ENCODE measurements around the gene ANXA3.
"Not testable (repeated sequence)": the region's sequence is repeated elsewhere in the genome, so short reads cannot be mapped to it uniquely, and the experiment has no call there.

The ANXA3 gene, protein sequence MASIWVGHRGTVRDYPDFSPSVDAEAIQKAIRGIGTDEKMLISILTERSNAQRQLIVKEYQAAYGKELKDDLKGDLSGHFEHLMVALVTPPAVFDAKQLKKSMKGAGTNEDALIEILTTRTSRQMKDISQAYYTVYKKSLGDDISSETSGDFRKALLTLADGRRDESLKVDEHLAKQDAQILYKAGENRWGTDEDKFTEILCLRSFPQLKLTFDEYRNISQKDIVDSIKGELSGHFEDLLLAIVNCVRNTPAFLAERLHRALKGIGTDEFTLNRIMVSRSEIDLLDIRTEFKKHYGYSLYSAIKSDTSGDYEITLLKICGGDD

DNA sequence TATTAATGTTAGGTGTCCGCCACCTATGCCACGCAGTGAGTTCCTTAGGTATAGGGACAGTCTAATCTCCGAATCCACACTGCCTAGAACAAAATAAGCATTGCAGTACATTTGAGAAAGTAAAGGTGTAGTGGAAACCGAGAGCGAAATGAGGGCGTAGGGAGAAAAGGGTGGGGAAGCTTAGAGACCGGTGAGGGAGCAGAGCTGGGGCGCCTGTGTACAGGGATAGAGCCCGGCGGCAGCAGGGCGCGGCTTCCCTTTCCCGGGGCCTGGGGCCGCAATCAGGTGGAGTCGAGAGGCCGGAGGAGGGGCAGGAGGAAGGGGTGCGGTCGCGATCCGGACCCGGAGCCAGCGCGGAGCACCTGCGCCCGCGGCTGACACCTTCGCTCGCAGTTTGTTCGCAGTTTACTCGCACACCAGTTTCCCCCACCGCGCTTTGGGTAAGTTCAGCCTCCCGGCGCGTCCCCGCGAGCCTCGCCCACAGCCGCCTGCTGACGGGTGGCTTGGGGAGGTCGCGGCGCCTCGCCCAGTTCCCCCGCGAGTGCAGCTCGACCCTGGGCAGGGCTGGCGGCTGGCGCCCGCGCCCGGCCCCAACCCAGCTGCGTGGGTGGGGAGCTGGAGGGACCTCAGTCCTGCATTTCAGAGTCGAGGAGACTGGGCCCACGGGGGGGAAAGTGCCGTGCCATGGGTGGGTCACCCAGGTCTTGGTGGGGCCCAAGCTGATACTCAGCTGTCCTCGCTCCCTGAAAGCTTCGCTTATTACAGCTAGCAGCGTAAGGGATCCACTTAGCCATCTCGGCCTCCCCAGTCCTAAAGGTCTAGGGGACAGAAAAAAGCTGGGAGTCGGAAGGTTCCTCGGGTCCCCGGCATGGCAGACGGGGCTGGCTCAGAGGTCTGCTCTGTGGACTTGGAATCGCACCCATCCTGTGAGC lies at the start of gene ANXA3:
ANXA3 (plus strand) TSS at position 351 of the 932 bp plus-strand sequence. CDS start 2,704 bp downstream, outside the sequence.
- no peak for DNase-seq

DNA sequence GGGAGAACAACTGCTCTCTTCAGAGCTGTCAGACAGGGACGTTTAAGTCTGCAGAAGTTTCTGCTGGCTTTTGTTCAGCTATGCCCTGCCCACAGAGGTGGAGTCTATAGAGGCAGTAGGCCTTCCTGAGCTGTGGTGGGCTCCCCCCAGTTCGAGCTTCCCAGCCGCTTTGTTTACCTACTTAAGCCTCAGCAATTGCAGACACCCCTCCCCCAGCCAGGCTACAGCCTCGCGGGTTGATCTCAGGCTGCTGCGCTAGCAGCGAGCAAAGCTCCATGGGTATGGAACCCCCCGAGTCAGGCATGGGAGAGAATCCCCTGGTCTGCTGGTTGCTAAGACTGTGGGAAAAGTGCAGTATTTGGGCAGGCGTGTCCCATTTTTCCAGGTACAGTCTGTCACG lies 45.3 kb upstream of the ANXA3 start:
- DNase-seq, result not testable (repeated sequence)

DNA sequence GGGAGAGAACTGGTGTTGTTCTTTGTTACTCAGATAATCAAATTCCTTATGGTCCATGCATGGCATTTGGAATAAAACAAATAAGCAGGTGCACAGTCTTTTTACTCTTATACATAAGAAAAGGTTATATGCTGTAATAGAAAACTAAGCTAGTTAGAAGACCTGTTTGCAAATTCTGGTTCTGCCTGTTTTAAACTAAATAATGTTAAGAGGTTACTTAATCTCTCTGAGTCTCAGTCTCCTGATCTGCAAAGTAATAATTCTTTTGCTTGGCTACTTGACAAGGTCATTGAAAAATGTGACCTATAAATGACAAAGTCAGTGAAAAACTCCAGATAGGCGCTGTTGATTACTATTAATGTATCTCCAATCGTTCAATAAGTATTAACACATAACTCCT lies 42.5 kb upstream of the ANXA3 start:
- no peak for DNase-seq

DNA sequence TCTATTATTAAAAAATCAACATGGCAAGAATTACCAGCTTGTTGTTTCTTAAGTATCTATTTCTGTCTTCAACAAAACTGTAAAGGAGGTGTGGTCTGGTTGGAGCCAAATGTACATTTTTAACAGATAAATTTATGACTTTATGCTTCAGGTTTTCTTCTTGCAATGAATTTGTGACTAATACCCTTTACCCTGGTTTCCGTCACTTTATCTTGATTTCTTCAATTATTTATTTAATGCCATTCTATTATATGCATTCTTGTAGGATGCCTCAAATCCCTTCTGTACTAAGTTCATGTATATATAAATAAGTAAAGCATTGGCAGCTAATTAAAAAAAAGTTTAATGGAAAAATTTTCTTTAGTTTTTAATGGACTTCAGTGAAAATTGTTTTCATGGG lies 41.5 kb upstream of the ANXA3 start:
- DNase-seq, result no peak

DNA sequence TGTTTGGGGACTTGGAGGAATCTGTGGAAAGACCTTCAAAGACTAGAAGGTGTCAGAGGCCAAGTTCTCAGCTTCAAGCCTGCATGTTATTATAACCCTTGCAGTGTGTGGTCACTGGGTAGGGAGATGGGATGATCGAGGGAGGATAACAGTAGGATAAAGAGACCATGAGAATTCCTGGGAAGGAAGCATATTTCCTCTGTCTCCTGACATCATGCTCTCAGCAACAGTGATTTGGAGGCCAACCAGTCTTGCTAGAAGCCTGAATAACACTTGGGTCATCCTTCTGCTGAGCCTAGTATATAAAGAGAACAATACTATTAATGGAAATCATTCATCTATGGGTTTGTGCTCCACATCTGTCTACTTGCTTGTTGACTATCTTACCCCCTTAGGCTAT lies 40.9 kb upstream of the ANXA3 start:
- no peak for DNase-seq

DNA sequence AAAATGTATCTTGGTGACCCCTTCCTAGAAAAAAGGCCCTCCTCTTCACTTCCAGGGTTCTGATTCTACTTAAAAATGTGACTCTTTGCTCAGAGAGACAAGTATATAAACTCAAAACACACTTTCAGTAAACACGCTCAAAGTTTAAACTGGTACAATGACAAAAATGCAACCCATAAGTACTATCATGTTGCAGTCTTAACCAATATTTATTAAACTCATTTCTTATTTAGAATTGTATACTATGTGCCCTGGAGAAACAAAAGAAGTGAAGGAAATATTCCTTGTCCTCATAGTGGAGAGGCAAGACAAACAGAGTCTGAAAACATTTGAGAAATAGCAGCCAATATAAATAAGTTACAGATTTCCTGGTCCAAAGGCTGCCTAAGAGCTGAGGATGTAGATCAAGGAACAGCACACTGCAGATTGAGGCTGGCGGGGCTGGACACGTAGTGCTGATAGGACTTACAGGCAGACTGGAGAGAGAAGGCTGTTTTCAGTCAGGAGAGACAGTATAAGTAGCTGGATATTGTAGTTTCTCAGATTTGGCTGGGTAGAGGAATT lies 39.1 kb upstream of the ANXA3 start:
- no peak for DNase-seq

DNA sequence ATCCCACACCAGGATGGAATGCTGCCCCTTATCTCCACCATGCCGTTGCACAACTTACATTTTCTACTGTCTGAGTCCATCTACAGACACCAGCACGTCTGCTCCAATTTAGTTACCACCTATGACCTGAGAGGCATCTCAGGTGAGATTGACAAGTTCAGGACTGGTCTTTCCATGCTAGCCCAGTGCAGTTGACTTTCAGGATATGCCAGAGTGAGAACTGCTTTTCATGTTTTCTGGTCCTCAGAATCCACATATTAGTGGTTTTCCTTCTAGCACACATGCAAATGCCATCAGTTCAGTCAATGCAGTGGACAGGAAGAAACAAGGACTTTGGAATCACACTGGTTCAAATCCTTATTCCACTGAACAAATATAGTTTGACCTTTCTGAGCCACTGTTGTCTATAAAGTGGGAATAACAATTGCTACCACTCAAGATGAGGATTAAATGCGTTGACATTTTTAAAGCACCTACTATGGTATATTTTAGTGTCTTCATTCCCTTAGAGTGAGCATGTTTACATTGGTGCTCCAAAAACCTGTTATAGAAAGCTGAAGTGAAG lies 38.1 kb upstream of the ANXA3 start:
- DNase-seq, result no peak

DNA sequence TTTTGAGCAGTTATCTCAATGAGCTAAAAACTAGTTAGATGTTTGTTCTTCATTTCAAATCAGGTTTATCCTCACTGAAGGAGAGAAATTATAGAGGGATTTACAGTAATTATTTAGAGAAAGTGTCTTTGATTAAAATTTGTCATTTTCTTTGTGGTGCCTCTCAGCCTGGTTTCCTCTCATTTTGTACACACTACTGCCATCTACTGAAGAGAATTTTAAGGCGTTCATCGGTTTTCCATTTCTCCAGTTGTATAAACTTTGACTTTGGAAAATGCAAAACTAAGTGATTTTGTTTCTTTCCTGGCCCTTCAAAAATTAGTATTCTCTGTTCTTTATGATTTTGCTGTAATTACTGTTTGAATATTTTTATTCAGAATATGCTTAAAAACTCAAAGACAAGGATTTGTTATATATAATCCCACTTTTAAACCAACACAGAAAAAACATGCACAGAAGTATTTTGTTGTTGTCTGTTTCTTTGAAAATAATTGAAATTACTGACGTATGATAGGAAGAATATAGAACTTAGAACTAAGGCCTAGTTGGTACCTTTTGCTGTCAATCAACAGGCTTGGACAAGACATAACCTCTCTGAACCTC lies 34.4 kb upstream of the ANXA3 start:
- no peak for DNase-seq

DNA sequence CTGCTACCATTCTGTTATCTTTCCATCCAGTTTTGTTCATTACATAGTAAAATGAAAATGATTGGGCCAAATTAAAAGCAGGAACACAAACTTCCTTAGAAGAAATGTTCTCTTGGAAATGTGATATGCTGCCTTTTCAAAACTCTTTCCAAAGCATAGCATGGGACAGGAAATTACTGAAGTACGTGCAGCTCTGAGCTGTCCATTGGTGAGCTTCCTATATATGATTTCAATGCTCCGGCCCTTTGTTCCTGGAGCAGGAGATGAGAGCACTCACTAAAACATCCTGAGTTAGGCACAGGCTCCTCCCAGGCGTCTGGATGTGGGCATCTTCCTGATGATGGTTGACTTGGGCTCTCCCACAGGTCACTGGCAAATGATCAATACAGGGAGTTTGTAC lies 33.0 kb upstream of the ANXA3 start:
- no peak for DNase-seq

DNA sequence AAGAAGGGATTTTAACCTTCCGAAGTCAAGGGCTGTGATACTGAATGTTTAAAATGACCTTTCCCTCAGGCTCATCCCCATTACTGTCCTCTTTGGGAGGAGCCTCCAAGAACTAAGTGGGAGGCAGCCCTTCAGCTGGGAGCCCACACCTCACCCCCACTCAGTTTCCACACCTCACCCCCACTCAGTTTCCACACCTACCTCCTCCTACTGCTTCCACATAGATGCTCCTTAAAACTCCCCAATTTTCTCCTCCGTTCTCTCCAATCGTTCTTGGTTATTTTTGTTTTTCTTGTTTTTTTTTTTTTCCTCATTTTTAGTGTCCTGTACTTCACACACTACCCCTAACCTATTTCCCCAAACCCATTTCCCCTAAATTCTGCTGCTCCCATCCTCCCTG lies 31.6 kb upstream of the ANXA3 start:
- no peak for DNase-seq

DNA sequence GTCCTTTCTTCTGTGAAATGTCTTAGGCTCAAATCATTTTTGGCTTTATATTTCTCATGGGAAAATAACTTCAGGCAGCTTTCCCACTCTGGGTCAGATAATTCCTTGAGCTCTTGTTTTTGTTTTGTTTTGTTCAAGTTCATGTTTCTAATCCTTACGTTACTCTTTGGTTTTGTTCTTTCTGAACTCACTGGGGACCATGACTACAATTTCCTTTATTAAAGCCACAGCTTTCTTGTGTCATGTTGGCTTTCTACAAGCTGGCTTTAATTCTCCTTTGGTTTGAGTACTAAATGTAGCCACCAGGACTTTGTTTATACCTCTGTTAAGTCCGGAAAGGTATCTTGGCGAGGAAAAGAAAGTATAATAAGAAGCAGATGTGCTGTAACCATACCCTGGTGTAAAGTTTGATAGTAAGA lies 30.8 kb upstream of the ANXA3 start:
- no peak for DNase-seq

DNA sequence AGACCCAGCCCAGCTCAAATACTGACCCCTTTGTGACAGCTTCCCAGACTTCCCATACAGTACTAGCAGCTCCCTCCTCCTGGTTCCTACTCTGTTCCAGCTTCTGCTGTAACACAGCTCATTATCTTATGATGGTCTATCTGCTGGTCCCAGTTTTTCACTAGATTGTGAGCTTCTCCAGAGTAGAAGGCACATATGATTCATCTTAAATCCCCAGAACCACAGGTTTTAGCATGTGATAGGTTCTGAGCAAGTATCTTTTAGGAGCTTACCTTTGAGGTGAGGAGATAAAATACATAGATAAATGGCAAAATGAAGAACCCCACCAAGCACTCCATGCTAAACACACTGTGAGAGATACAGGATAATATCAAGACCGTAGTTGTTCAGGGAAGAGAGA lies 27.6 kb upstream of the ANXA3 start:
- DNase-seq, result no peak

DNA sequence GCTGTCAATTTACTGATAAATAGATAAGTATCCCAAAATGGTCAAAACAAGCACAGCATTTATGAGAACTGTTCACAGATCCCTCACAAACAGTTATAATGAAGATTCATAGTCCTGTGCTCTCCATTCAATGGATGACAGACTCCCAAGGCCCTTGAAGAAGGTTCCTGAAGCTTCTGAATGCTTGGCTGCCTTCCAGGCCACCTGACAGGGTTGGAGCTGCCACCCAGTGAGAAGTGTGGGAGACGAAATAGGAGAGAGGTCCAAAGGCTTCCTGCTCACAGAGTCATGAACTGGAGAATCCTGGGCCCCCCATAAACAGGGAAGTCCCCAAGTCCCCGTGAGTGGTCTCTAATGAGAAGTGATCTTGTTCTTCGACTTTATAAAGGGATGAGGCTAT lies 26.0 kb upstream of the ANXA3 start:
- no peak for DNase-seq

DNA sequence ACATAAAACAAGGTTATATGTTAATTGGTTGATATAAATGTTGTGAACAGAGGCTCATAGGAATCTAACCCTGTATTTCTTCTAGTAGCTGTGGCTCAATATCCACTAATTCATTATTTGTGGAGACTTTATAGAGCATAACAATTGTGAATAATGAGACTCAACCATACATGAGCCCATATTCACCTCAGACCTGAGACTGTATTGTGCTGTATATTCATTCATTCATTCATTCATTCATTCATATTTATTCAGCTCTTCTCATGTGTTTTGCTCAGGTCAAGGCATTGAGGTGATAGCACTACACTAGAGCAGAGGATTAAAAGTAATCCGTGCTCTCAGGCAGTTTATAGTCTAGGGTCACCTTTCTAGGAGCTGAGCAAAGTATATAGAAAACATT lies 24.5 kb upstream of the ANXA3 start:
- DNase-seq, result no peak

DNA sequence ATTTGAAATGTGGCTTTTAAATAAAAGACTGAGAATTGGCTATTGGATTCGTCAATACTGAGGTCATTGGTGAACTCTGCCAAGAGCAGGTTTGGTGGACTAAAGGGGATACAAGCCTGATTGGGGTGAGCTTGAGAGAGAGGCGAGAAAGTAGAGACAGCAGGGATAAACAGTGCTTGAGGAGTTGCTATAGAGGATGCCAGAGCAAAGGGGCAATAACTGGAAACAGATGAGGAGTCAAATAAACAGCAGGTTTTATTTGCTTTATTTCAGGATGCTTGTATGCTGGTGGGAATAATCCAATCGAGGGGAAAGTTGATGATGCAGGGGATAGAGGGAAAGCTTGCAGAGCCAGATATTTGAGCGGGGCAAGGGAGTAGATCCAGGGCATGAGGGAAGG lies 24.0 kb upstream of the ANXA3 start:
- no peak for DNase-seq

DNA sequence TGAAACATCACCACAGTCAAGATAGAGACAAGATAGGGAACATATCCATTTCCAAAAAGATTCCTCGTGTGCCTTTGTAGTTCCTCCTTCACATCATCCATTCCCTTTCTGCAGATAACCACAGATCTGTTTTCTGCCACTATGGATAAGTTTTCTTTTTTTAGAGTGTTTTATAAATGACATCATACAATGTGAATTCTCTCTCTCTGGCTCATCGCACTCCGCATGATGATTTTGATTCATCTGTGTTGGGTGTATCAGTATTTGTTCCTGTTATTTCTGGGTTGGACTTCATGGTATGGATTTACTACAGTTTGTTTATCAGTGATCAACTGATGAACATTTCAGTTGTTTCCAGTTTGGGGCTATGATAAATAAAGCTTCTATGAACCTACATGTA lies 23.2 kb upstream of the ANXA3 start:
- no peak for DNase-seq

DNA sequence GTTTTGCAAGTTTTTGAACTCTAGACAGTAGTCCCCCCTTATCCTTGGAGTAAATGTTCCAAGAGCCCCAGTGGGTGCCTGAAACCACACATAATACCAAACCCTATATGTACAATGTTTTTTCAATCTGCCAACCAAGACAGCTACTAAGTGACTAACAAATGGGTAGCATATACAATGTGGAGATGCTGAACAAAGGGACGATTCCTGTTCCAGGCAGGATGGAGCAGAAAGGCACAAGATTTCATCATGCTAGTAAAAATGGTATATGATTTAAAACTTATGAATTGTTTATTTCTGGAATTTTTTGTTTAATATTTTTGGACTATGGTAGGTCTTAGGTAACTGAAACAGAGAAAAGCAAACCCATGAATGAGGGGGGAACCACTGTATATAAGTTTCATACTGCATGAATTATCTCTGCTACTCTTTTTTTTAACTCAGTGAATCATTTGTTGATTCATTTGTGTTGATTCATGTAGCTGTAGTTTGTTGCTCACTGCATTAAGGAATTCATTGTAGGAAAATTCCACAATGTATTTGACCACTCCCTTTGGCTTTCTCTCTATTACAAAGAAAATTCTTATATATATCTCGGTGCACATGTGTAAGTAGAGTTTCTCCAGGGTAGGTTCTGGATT lies 21.9 kb upstream of the ANXA3 start:
- DNase-seq, result no peak

DNA sequence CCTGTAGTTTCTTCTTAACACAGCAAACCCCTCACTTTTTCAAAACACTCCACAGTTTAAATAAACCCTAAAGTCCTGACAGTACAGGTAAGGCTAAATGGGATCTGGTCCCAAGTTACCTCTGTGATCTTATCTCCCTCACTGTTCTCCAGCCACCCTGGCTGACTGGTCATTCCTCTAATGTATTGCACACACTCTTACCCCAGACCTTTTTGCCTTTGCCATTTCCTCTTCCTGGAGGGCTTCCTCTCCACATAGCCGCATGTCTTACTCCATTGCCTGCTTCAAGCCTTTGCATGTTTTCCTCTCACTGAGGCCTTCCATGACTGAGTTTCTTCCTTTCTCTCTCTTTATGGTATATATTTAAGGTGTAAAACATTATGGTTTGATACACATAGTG lies 19.5 kb upstream of the ANXA3 start:
- DNase-seq, result no peak

DNA sequence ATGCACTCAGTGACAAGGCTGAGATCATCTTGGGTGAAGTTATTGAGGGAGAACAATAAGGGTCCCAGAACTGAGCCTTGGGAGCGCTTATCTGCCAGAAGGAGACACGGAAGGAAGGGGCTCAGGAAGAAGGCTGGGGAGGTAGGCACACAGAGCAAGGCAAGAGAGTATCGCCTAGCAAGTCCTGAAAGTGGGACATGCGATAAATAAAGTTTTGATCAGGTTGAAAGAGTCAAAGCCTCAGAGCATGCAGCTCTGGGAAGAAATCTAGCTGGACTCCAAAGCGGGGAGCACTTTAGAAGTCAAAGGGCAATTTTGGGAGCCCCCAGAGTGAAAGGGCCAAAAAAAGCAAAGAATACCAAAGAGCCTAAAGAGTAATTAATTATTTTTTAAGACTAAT lies 17.7 kb upstream of the ANXA3 start:
- no peak for DNase-seq

DNA sequence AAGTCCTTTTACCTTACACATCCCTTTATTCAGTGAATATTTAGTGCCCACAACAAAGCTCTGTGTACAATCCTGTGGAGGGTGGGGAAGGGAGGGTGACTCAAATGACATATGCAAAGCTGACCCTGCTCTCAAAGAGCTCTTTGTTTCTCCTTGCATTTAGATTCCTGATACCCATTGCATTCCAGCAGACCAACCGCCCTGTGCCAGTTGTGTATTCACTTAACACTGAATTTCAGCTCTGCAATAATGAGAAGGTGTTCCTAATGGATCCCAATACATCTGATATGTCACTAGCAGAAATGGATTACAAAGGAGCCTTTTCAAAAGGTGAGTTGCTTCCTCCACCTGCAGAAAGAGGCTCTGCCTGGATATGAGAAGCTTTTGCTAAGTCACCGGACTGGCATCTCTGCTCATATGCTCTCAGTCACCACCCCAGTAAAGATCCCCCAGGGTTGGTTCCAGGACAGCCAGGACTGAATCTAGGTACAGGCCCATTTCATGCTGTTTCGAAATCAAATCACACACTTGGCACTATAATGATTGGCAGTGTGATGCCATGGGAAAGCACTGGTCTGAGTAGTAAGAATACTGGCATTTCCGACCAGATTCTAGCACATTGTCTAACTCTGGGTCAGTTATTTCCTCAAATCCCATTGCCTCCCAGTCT lies 17.1 kb upstream of the ANXA3 start:
- no peak for DNase-seq

DNA sequence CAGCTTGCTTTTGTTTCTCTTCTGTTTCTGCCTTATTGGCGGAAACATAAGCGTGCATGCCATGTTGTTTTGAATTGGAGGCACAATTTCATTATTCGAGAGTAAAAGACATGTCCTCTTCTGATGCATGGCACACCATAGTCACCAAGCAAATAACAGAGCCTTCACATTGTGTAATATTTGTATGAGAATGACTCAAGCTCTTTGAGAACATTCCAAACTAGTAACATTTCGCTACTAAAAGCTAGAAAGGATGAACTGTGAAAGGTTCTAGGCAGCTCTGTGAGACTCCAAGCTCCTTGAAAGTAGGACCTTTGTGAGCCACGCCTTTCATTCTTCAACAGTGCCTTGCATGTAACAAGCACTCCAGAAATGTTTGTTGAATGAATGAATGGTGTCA lies 9.2 kb upstream of the ANXA3 start:
- DNase-seq, result no peak

Measured in activated CD4-positive, alpha-beta T cell treated with anti-CD3 and anti-CD28 coated beads, Interleukin-2, amount 50 U/mL, for 1 hour (primary cell).